A549 (cell line): Measurements from ENCODE around the gene ADAMTS12.

Experiments
- CTCF ChIP-seq: fragments of >200 bp; sonication (Bioruptor Twin); formaldehyde crosslinking; IDR thresholded peaks from 3 replicates; pipeline ENCODE4 v1.5.1; 2016
- EP300 ChIP-seq, 2 experiments: fragments of >200 bp; sonication (Bioruptor Twin); formaldehyde crosslinking; IDR thresholded peaks; 2 replicates in 1 of 2; 3 replicates in 1 of 2; pipeline ENCODE4 v1.6.1; 2016 to 2017
- GATA3 ChIP-seq: IDR thresholded peaks from 2 replicates; pipeline ENCODE4 v1.6.1; 2012; ENCODE audit warnings: borderline replicate concordance
- MAX ChIP-seq: IDR thresholded peaks from 2 replicates; pipeline ENCODE4 v1.6.1; 2012
- POLR2A ChIP-seq: IDR thresholded peaks from 2 replicates; pipeline ENCODE4 v1.6.1; 2012; ENCODE audit warnings: mild to moderate bottlenecking, low read length

GRCh38 chr5:33501260-33501659, 390.5 kb downstream of the ADAMTS12 start:
- TF ChIP-seq GATA3 = no peak
- no peak for TF ChIP-seq CTCF
- no peak for TF ChIP-seq MAX
- no peak for TF ChIP-seq EP300 (IDR thresholded peaks at IDR 0.05)
- no peak for TF ChIP-seq POLR2A
